HG02678 (cell line): ENCODE results near the gene PRR23E.

Experiments
- ATAC-seq: cut with Tn5 transposase; IDR thresholded peaks from one replicate; pipeline ENCODE4 v1.9.1; 2021; ENCODE audit warnings: mild to moderate bottlenecking, moderate library complexity; ENCODE audit not compliant: unreplicated experiment

Gene PRR23E

DNA sequence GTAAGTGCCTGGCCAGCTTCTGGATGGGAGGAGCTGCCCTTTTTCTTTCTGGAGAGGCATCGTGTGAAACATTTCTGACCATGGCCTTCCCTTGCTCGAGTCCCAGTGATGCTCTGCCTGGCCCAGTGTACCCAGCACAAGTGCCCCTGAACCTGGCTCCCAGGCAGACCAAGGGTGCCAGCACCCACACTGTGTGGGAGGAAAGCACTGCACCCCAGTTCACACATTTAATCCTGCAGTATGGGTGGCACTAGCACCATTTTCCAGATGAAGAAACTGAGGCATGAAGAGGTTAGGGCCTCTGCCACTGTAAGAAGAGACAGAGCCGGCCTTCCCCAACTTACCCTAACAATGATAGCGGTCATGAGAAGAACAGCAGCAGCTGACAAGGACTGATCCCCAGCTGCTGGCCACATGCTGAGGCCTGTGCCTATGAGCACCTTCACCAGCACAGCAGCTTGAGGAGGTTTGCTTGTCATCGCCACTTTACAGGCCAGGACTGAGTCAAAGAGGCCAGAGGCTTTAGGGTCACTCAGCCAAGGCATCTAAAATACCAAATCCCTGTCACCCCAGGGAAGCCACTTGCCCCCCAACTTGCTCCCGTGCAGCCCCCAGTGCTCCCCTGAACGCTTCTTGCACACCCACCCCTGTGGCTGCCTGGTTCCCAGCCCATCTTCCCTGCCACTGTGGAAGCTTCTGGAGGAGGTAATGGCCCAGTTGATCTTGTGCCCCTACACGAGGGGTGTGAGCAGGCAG, 15.0 kb downstream of the PRR23E start:
- no peak for ATAC-seq

- no peak for ATAC-seq
Measured at GRCh38 chr3:127208483-127209100, 15.7 kb downstream of the PRR23E start.

DNA sequence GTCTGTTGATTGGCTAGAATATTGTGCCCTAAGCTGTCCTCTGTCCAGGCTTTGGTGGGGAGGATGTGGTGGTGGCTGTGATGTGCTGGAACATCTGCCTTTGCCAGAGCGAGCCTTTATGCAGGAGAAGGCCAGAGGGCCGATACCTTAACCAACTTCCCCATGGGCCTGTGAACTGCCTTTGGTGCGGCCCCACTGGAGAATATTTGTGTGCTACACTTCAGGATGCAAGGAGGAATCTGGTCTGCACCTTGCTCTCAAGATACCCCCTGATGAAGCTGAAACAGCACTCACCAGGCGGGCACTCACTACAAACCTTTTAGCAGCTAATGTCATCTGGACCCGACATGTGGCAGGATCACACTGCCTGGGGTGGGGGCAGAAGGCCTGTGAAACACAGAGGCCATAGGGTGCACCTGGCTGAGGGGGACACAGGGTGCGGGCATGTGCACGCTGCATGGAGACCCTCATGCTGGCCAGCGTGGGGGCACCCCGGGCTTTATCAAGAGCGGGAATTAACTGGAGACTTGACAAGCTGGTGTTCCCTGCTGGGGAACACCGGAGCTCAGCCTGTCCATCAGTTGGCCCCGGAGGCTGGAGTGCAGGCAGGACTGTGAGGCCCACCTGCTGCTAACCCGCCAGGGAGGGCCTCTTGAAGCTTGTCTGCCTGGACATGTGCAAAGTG, 16.4 kb downstream of the PRR23E start:
- no peak for ATAC-seq

- ATAC-seq: no peak
Measured at GRCh38 chr3:127209840-127210653, 17.1 kb downstream of the PRR23E start.

DNA sequence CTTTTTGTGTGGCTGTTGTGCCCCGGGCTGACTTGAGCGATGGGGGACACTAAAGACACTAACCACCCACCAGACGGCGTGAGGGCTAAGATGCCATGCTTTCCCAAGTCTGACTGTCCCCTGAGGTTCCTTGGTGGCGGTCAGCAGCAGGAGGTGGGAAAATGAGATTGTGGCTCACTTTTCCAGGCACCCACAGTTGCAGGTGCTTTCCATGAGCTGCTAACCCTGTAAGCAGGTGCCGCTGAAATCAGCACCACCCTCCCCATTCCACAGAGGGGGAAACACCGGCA, 17.7 kb downstream of the PRR23E start:
- ATAC-seq: no peak

- ATAC-seq: no peak
Measured at GRCh38 chr3:127211118-127212060, 18.5 kb downstream of the PRR23E start.

GRCh38 chr3:127212231-127212630, 19.3 kb downstream of the PRR23E start:
- no peak for ATAC-seq

DNA sequence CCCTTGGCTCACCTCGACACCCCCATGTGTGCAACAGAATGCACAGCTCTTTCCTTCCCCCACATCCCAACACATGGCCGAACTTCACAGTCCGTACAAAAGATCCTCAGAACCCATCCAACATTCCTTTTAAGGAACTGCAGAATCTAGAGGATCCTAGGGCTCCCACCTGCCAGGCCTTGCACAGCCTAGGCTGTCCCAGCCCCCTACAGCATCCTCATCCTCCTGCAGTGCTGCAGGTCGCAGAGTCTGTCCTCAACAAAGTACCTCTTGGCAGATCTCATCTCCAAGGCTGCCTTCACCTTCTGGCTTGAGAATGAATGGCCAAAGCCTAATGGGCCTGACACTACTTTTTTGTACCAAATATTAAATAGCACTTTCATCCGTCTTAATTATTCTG, 19.8 kb downstream of the PRR23E start:
- ATAC-seq: no peak

GRCh38 chr3:127213381-127213918, 20.5 kb downstream of the PRR23E start:
- no peak for ATAC-seq

GRCh38 chr3:127214975-127215374, 22.0 kb downstream of the PRR23E start:
- no peak for ATAC-seq

DNA sequence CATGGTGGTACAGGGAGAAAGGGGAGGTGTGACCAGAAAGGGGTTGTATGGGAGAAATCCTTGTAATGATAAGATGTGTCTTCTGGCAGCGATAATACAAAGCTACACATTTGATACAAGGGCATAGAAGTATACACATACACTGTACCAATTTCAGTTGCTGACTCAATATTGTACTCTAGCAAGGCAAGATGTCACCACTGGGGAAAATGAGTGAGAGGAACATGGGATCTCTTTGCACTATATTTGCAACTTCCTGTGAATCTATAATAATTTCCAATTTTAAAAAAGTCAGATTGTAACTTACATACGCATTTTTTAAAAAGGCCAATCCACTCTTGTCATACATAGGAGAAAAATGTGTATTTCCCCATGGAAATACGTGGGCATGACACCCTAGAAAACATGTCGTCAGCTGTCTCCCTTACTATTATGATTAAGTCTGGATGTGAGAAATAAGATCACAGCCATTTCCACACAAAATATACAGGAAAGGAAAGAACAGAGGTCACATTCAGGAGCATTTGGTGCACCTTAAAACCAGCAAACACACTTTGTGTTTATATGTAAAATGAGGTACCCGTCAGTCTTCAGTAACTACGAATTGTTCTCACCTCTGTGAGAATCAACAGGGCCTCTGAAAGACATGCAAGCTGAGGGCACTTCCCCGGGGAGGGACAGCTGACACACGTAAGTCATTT, 22.9 kb downstream of the PRR23E start:
- no peak for ATAC-seq

DNA sequence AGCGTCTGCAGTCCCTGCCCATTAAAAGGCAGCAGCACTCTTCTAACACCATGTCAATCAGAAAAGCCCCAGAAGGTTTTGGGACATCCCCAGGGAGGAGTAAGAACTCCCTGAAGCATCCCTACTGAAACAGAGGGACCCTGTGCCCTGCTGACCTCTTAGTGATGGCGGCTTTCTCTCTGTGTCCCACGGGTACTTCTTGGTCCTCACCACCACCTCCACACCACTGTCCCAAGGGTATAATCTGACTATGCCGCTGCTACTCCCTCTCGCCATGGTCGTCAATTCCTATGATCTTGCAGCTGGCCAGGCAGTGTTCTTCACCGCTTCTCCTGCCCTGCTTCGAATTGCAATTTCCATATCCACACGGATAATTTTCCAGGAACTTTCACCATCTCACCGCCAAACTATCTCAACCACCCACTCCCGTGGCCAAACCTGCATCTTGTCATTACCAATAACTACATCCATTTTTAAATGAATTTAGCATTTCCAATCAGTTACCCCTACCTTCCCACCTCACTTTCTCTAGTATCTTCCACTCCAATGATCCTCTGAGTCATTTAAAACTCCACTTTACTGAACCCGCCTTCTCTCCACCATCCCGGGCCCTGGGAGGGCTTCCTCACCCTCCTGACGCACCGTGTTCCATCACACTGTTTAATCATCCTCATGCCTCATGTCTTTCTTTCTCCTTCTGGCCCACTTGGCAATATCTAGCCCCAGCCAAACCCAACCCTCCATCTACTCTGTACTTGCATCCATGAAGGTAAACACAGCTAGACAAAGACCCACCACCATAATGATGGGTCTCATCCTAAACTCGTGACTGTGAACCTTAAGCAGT, 23.7 kb downstream of the PRR23E start:
- peak; percentile 58 for ATAC-seq

DNA sequence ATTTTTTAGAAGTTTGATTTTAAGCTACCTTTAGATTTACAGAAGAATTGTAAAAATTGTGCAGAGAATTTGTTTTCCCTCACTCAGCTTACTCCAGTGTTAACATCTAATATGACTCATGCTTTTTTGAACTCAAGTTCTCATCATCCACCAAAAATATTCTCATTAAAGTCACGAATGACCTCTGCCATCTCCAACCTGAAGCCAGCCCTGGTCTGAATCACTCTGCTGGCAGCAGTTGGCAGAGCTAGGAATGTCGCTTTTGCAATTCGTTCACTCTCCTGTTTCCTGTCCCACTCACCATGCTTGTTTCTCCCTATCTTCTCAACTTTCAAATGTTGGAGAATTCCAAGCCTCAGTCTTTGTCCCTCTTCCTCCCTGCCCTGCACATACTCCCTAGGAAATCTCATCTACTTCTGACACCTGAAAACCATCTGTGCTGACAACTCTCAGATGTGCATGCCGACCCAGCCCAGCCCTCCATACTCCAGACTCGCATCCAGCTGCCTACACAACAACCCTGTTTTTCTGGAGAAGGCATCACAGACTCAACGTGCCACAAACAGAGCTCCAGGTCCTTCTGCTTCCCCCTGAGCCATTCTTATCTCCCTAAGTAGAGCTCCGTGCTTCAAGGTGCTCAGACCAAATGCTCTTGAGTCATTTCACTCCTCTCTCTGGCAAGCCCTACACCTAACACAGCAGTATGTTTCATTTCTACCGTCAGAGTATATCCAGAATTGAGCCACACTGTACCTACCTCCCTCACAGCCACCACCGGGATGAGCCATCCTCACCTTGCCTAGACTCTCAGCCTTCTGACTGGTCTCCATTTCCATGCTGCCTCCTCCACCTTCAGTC, 24.9 kb downstream of the PRR23E start:
- no peak for ATAC-seq

GRCh38 chr3:127218454-127218922, 25.6 kb downstream of the PRR23E start:
- no peak for ATAC-seq

- ATAC-seq: no peak
Measured at GRCh38 chr3:127220497-127220896, 27.6 kb downstream of the PRR23E start.

- ATAC-seq: no peak
Measured at GRCh38 chr3:127221037-127221436, 28.1 kb downstream of the PRR23E start.

DNA sequence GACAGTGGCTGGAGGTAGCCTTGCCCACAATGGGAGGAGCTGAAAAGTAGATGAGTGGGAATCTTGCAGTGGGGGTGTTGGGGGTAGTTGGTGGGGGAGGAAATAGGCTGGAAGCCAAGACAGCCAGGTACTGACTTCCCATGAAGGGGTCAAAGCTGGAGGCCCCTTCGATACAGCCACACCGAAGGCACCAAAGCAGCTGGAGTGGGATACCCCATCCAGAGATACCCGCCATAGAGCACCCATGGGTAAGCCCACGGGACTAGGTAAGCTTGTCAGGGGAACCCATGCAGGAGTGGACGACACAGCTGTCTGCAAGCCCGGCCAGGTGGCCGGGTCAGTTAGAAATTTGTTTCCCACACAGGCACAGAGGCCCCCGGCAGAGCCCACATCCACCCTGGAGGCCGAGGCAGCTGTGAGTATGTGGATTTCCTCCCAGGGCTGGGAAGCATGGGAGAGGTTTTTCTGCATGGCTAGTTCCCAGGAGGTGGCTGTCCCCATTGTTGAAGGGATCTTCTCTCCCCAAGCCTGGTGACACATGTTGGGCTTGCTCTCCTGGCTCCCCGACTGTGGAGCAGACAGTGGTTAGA, 28.6 kb downstream of the PRR23E start:
- no peak for ATAC-seq
